ENCODE measurements around the gene SLC22A5.
"Not testable (repeated sequence)": the region's sequence is repeated elsewhere in the genome, so short reads cannot be mapped to it uniquely, and the experiment has no call there.

SLC22A5 gene

DNA sequence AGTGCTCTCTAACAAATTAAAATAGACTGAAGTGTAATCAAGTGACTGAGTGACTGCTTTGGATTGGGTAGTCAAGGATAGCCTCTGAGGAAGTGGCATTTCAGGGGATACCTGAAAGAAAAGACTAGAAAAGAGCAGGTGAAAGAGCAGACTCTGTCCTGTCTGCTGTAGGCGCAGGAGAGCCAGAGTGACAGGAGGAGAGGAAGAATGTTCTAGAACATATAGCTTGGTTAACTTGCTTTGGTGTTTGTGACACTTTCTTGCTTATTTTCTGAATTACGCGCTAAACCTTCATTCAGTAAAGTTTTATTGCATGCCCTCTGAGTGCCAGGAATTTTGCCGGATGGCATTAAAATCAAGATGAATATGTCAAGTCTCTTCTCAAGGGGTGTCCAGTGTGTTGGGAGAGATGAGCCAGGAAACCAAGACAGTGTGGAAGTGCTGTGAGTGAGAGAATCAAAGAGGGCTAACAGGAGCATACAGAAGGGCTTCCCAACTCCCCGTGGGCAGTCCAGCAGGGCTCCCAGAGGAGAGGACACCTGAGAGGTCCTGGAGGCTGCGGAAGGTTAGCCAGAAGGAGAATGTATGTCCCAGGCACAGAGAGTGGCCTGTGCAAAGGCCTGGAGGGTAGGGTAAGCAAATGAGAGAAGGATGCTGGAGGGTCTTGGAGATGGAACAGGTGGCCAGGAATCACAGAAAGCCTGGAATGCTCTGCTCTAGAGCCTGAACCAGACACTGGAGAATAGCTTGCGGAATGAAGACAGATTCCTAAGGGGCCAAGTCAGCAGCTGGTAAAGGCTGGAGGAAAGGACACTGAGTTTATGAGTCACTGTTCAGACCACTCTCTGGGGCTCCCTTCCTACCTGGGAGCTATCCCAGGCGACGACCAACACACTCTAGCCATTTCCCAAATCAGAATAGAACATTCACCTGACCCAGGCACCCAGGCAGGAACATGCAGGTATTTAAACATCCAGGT is 59.3 kb downstream of the SLC22A5 start:
- no peak for FAIRE-seq

GRCh38 chr5:132429463-132430440 is 60.2 kb downstream of the SLC22A5 start:
- FAIRE-seq, result no peak

DNA sequence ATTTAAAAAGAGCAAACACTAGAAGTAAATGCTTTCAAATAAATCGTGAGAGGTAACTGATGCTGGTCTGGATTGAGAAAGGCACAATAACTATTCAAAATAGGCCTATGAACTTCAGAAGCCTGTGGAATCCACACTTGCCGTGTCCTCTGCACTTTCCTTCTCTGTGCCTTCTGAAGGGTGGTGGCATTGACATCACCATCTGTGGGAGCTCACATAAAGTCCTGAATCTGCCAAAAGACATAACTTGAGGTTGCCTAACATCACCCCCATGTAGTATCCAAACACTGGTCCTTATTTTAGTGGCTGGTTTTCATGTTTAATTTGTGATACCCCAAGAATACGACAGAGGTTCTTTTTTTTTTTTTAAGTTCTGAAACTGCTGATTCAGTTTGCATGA is 61.2 kb downstream of the SLC22A5 start:
- no peak for FAIRE-seq

- no peak for FAIRE-seq
Measured at GRCh38 chr5:132431632-132432031, 62.1 kb downstream of the SLC22A5 start.

- no peak for FAIRE-seq
Measured at GRCh38 chr5:132433141-132433540, 63.6 kb downstream of the SLC22A5 start.

- no peak for FAIRE-seq
Measured at GRCh38 chr5:132434416-132435286, 65.1 kb downstream of the SLC22A5 start.

- FAIRE-seq, result no peak
Measured at GRCh38 chr5:132435447-132435846, 65.9 kb downstream of the SLC22A5 start.

DNA sequence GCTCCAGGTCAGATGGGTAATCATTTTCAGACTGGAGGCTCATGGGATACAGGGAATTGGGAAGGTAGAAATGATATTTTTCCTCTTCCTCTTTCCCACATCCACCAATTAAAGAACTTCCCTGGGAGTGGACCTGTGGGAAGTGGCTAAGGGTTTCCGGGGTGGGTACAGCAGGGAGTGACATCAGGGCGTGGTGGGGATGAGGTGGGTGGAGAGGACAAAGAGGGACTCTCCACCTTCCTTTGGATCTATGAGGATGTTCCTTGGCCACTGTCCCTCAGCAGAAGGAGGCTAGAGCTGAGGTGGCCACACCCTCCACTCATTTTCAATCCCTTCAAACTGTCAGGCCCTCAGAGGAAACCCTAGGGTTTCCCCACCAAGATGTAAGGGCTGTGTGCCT is 66.4 kb downstream of the SLC22A5 start:
- no peak for FAIRE-seq

GRCh38 chr5:132436936-132437335 is 67.4 kb downstream of the SLC22A5 start:
- no peak for FAIRE-seq

- no peak for FAIRE-seq
Measured at GRCh38 chr5:132437604-132438266, 68.2 kb downstream of the SLC22A5 start.

DNA sequence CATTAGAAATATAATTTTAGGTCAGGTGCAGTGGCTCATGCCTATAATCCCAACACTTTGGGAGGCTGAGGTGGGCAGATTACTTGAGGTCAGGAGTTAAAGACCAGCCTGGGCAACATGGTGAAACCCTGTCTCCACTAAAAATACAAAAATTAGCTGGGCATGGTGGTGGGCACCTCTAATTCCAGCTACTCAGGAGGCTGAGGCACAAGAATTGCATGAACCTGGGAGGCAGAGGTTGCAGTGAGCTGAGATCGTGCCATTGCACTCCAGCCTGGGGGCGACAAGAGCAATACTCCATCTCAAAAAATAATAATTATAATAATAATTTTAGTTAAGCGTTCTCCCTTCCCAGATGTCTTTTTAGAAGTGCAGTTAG is 68.7 kb downstream of the SLC22A5 start:
- not testable (repeated sequence) for FAIRE-seq

DNA sequence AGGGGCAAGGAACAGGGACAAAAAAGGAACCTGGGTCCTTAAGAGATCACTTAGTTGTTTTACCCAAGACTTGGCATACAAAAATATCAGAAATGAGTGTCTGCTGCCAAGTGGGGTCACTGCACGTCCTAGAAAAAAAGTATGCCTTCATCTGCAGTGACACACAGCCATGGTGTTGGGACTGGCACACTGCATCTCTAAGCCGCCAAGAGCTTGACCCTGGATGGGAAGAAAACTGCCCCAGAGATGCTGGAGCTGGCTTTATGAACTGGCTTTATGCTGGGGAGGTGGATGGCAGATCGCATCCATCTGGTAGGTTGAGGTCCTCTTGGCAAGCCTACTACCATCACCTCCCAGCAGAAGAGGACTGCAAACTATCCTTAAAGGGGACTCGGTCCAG is 69.4 kb downstream of the SLC22A5 start:
- no peak for FAIRE-seq

DNA sequence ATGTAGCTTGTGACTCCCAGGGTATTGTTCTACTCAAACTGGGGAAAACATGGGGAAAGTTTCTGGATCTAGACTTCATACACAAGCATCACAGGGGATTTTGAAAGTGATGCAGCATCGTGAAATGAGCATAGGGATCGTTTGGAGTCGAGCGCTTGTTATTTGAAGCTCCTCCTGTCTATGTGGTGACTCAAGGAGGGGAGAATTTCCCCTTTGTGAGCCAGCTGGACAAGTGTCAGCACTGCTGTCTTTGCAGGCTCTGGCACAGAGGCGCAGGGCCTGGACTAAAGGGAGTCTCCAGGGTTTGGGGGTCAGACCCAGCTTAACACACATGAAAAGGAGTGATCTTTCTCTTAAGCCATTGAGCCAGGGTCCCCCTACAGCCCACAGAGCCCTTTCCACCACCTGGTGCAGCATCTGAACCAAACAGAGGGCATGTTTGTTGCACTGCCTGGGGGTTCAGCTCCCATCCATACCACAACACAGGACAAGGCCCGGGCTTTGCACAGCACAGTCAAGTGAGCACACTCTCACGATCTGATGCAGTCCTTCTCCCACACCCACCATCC is 70.1 kb downstream of the SLC22A5 start:
- no peak for FAIRE-seq

GRCh38 chr5:132444061-132444460 is 74.6 kb downstream of the SLC22A5 start:
- no peak for FAIRE-seq
